Measurements from ENCODE around the gene FOXRED2.

Gene FOXRED2

DNA sequence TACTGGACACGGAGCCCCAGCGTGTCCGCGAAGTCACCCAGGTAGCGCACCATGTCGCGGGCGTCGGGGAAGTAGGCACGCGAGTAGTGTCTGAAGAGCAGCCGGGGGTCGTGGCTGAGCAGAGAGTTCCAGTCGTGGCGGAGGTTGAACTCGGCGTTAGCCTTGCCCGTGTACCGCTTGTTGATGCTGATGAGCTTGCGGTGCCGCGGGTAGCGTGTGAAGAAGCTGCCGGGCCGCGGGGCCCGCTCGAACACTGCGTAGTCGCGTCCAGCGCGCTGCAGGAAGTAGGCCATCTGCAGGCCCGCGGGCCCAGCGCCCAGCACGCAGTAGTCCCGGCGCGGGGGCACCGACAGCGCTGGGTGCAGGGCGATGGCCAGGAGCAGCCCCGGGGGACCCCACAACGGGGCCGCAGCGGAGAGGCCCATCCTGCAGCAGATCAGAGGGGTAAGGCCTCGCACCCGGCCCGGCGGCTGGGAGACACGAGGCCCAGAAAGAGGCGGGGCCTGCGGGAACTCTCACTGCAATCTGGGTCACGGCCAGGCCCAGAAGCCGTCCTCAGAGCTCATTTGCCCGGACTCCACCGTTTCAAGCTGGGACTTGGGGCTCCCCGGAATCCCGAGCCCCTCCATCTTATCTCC, 723 bp downstream of the FOXRED2 start:
- TF ChIP-seq, protein P1, sequence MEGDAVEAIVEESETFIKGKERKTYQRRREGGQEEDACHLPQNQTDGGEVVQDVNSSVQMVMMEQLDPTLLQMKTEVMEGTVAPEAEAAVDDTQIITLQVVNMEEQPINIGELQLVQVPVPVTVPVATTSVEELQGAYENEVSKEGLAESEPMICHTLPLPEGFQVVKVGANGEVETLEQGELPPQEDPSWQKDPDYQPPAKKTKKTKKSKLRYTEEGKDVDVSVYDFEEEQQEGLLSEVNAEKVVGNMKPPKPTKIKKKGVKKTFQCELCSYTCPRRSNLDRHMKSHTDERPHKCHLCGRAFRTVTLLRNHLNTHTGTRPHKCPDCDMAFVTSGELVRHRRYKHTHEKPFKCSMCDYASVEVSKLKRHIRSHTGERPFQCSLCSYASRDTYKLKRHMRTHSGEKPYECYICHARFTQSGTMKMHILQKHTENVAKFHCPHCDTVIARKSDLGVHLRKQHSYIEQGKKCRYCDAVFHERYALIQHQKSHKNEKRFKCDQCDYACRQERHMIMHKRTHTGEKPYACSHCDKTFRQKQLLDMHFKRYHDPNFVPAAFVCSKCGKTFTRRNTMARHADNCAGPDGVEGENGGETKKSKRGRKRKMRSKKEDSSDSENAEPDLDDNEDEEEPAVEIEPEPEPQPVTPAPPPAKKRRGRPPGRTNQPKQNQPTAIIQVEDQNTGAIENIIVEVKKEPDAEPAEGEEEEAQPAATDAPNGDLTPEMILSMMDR (IDR thresholded peaks at IDR 0.05; ENCODE audit: control extremely low read depth, extremely low read depth, low read depth, missing control alignments) = no peak
- ChIA-PET POLR2A (interaction anchor here (0.6 to 1.3 kb wide), 2 partner anchors 13 to 49 kb away, joined by 3 to 5 read pairs; no protein-coding TSS in a partner anchor), CTCF (interaction anchor here (1.2 kb wide), 1 partner anchor 204 kb away, joined by 7 read pairs; no protein-coding TSS in a partner anchor)
- no peak for DNase-seq (ENCODE audit: extremely low spot score)

DNA sequence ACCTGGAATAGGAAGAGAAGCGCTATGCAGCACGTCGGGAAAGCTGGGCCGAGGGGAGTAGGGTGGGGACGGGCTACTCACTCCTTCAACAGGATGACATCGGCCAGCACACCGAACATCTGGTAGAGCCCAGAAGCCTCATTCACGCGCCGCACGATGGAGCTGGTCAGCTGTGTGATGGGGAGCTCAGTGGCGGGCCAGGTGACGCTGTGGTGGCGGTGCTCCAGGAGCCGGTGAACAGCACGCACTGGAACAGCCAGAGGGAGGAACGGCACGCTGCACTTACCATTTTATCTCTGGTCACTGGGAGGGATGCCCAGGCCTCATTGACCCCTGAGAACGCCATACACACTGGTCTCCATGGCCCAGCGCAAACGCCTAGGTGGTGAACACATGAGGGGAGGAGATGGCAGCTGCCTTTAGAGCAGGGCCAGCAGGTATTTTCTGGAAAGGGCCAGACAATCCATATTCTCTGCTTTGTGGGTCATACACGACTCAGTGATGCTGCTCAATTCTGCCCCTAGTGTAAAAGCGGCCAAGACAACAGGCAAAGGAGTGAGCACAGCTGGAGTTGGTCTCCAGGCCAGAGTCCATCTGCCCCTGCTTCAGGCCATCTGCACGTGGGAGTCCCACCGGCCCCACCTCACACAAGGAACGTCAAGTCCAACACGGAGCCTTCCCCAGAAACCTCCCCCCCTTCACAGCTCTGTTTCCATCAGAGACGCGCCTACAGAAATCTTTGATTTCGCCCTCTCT, 8.8 kb downstream of the FOXRED2 start:
- DNase-seq (ENCODE audit: extremely low spot score) = no peak
- CTCF ChIA-PET = interaction anchor here (1.2 kb wide), 1 partner anchor 12 kb away, joined by 4 read pairs; no protein-coding TSS in a partner anchor
- TF ChIP-seq, protein P1 (IDR thresholded peaks at IDR 0.05; ENCODE audit: control extremely low read depth, extremely low read depth, low read depth, missing control alignments) = no peak
- POLR2A ChIA-PET = no interaction called here

DNA sequence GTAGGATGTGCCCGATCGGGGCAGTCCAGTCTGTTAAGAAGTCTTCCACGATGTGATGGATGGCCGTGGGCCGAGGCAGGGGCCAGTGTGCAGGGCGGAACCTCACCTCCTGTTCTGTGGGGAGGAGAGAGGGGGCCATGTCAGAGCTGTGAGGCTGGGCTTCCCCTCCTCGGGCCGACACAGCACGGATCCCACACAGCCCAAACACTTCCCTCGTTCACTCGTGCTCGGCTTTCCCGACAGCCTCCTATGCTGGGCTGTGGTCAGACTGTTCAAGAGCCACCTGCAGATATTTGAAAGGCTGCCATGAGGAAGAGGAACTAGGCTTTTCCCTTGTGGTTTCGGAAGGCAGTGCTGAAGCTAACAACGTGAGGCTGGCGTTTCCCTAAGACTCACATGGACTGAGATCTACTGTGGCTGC, 13.1 kb downstream of the FOXRED2 start:
- TF ChIP-seq, protein P1 (IDR thresholded peaks at IDR 0.05; ENCODE audit: control extremely low read depth, extremely low read depth, low read depth, missing control alignments) = no peak
- POLR2A ChIA-PET = interaction anchor here (0.9 to 1.6 kb wide), 5 partner anchors 11 to 18 kb away, joined by 3 to 6 read pairs (median 3); partner anchors contain the start of genes FOXRED2 and TXN2
- DNase-seq (ENCODE audit: extremely low spot score) = peak; percentile 77
- CTCF ChIA-PET = interaction anchor here (1.2 to 2.9 kb wide), 6 partner anchors 10 to 193 kb away, joined by 3 to 15 read pairs (median 4); no protein-coding TSS in a partner anchor

DNA sequence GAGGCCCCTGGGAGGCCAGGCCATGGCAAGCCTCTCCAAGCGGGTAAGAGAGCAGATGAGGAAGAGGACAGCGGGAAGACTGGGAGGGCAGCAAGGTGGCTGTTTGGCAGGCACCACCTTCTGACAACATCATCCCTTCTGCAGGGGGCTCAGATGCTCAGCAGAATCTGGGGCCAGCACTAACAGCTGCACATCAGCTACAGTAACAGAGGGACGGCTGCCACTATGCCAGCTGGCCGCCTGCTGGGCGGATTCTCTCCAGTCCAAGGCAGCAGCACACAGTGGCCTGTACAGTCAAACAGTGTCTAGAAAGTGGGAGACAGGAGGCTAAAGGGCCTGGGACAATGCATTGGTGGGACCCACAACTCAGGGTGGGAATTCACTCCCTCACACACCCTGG, 14.7 kb downstream of the FOXRED2 start:
- POLR2A ChIA-PET = interaction anchor here (1.5 kb wide), 1 partner anchor 15 kb away, joined by 3 read pairs; the partner anchor contains the start of gene FOXRED2
- TF ChIP-seq, protein P1 (IDR thresholded peaks at IDR 0.05; ENCODE audit: control extremely low read depth, extremely low read depth, low read depth, missing control alignments) = no peak
- no peak for DNase-seq (ENCODE audit: extremely low spot score)
- CTCF ChIA-PET = interaction anchor here (1.3 to 2.9 kb wide), 3 partner anchors 11 to 191 kb away, joined by 3 to 15 read pairs (median 13); no protein-coding TSS in a partner anchor

DNA sequence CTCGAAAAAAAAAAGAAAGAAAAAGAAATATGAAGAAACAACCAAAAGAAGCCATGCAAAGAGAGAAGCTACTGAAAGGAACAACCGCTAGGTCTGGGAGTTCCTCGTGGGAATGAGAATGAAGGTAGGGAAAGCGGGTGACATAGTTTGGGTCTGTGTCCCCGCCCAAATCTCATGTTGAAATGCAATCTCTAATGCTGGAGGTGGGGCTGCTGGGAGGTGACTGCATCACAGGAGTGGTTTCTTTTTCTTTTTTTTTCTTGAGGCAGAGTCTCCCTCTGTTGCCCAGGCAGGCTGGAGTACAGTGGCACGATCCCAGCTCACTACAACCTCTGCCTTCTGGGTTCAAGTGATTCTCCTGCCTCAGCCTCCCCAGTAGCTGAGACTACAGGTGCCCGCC, 15.7 kb downstream of the FOXRED2 start:
- POLR2A ChIA-PET = interaction anchor here (1.5 kb wide), 1 partner anchor 16 kb away, joined by 3 read pairs; the partner anchor contains the start of gene FOXRED2
- TF ChIP-seq, protein P1 (IDR thresholded peaks at IDR 0.05; ENCODE audit: control extremely low read depth, extremely low read depth, low read depth, missing control alignments) = no peak

More for the DNA sequence above, 15.7 kb downstream of the FOXRED2 start:
- no peak for DNase-seq (ENCODE audit: extremely low spot score)
- CTCF ChIA-PET = interaction anchor here (1.0 to 1.4 kb wide), 3 partner anchors 20 to 189 kb away, joined by 3 to 5 read pairs (median 4); no protein-coding TSS in a partner anchor

Data from GM10248 (cell line).